H1 (cell line): ENCODE measurements around the gene DHRS12. TPM values are rescaled to one million over a fixed set of nuclear protein-coding genes. Genes with fewer than 3 reads are reported as not detected.

Experiments
- CTCF ChIA-PET: fragments of 300-600 bp; sonication (Branson Sonifier 250); formaldehyde crosslinking; loops from one replicate; lab custom pipeline; 2021; ENCODE audit not compliant: partially characterized antibody; lab: Charles Lee
- POLR2A ChIA-PET: fragments of 300-600 bp; sonication (Branson Sonifier 250); formaldehyde crosslinking; loops from one replicate; lab custom pipeline; 2021; ENCODE audit warnings: inconsistent platforms; ENCODE audit not compliant: partially characterized antibody; lab: Charles Lee
- DNase-seq, 2 experiments: peaks; one replicate each; pipeline versions ENCODE4 v3.0.0 to v3.0.0-alpha.2; 2010 to 2022; ENCODE audit warnings: low spot score in 2 of 2, low read depth in 1 of 2, mixed read lengths in 1 of 2
- FAIRE-seq: peaks from 2 replicates; lab custom pipeline; 2011; peaks lifted over from hg19 to GRCh38; lab: Jason Lieb, UNC
- H2AFZ ChIP-seq: 2 replicates; pipeline ENCODE4 v1.8.1; 2012; ENCODE audit warnings: low read length, inconsistent platforms
- H2AK5ac ChIP-seq: 2 replicates; pipeline ENCODE4 v1.6.1; 2013; ENCODE audit warnings: low read depth, low read length
- H2BK120ac ChIP-seq: replicated peaks from 2 replicates; pipeline ENCODE3; 2013; ENCODE audit warnings: low read depth, low read length, inconsistent platforms
- H2BK12ac ChIP-seq: 2 replicates; pipeline ENCODE4 v1.6.1; 2013; ENCODE audit warnings: low read depth, low read length
- H2BK15ac ChIP-seq: 2 replicates; pipeline ENCODE4 v1.6.1; 2013; ENCODE audit warnings: low read length
- H2BK20ac ChIP-seq: 2 replicates; pipeline ENCODE4 v1.6.1; 2013; ENCODE audit warnings: low read length
- H2BK5ac ChIP-seq: 2 replicates; pipeline ENCODE4 v1.6.1; 2013; ENCODE audit warnings: low read depth, low read length
- H3K14ac ChIP-seq: 2 replicates; pipeline ENCODE4 v1.6.1; 2013; ENCODE audit warnings: inconsistent platforms; ENCODE audit not compliant: insufficient read length
- H3K18ac ChIP-seq: 2 replicates; pipeline ENCODE4 v1.6.1; 2013; ENCODE audit warnings: low read length; ENCODE audit errors: extremely low read depth
- H3K23ac ChIP-seq: 2 replicates; pipeline ENCODE4 v1.6.1; 2013; ENCODE audit warnings: inconsistent platforms; ENCODE audit not compliant: insufficient read length
- H3K23me2 ChIP-seq: 2 replicates; pipeline ENCODE4 v1.6.1; 2013; ENCODE audit warnings: low read depth, low read length
- H3K27ac ChIP-seq: 2 replicates; pipeline ENCODE4 v1.6.1; 2011; ENCODE audit warnings: low read depth, low read length, inconsistent platforms
- H3K27me3 ChIP-seq, 4 experiments: replicated peaks in 1 of 4; 1 replicate in 1 of 4; 2 replicates in 3 of 4; pipeline versions ENCODE4 v1.6.1 to v1.8.1; 2011 to 2013; ENCODE audit warnings: low read length in 3 of 4, mild to moderate bottlenecking in 3 of 4, inconsistent platforms in 2 of 4, mixed read lengths in 2 of 4, moderate library complexity in 1 of 4; ENCODE audit not compliant: control insufficient read depth in 3 of 4, insufficient read depth in 3 of 4; ENCODE audit errors: extremely low read depth in 1 of 4
- H3K36me3 ChIP-seq, 4 experiments: 2 replicates each; pipeline versions ENCODE4 v1.6.1 to v1.8.1; 2011 to 2013; ENCODE audit warnings: mild to moderate bottlenecking in 4 of 4, low read length in 3 of 4, moderate library complexity in 2 of 4, control low read depth in 1 of 4, inconsistent platforms in 1 of 4; ENCODE audit not compliant: insufficient read depth in 4 of 4, control insufficient read depth in 2 of 4
- H3K4ac ChIP-seq: replicated peaks from 2 replicates; pipeline ENCODE3; 2013; ENCODE audit warnings: low read length, low read depth, mixed read lengths, inconsistent platforms; ENCODE audit not compliant: insufficient read length
- H3K4me1 ChIP-seq, 4 experiments: replicated peaks in 1 of 4; 1 replicate in 1 of 4; 2 replicates in 3 of 4; pipeline versions ENCODE4 v1.6.1 to v1.8.1; 2011 to 2013; ENCODE audit warnings: low read length in 3 of 4, inconsistent platforms in 2 of 4, mixed read lengths in 1 of 4; ENCODE audit not compliant: insufficient read depth in 4 of 4, control insufficient read depth in 3 of 4
- H3K4me2 ChIP-seq, 2 experiments: 2 replicates each; pipeline versions ENCODE4 v1.6.1 to v1.8.1; 2011 to 2013; ENCODE audit warnings: low read depth in 2 of 2, low read length in 2 of 2, control low read depth in 1 of 2, inconsistent platforms in 1 of 2, mild to moderate bottlenecking in 1 of 2; ENCODE audit not compliant: insufficient read depth in 1 of 2
- H3K4me3 ChIP-seq, 4 experiments: fragments of 200-600, 300-600 bp in 1 of 4; sonication (generic), shearing (Covaris generic), sonication (Bioruptor Twin) in 1 of 4; 2 replicates each; pipeline versions ENCODE4 v1.5.1 to v1.8.1; 2011 to 2016; ENCODE audit warnings: low read length in 4 of 4, low read depth in 3 of 4, control low read depth in 2 of 4, inconsistent platforms in 2 of 4, mild to moderate bottlenecking in 2 of 4, mixed read lengths in 1 of 4, moderate library complexity in 1 of 4; ENCODE audit not compliant: insufficient read depth in 2 of 4; ENCODE audit errors: extremely low read depth in 1 of 4
- H3K56ac ChIP-seq: replicated peaks from 2 replicates; pipeline ENCODE3; 2013; ENCODE audit warnings: low read depth, mild to moderate bottlenecking, mixed read lengths, low read length, inconsistent platforms; ENCODE audit not compliant: insufficient read length
- H3K79me1 ChIP-seq: 2 replicates; pipeline ENCODE4 v1.6.1; 2013; ENCODE audit warnings: low read depth, low read length, control low read depth
- H3K79me2 ChIP-seq, 2 experiments: 2 replicates each; pipeline versions ENCODE4 v1.6.1 to v1.8.1; 2012 to 2013; ENCODE audit warnings: low read length in 2 of 2, mild to moderate bottlenecking in 2 of 2, inconsistent platforms in 1 of 2; ENCODE audit not compliant: insufficient read depth in 2 of 2, control insufficient read depth in 1 of 2
- H3K9ac ChIP-seq, 4 experiments: replicated peaks in 1 of 4; 1 replicate in 1 of 4; 2 replicates in 3 of 4; pipeline versions ENCODE4 v1.6.1 to v1.8.1; 2011 to 2013; ENCODE audit warnings: low read depth in 3 of 4, low read length in 3 of 4, control low read depth in 2 of 4, mild to moderate bottlenecking in 2 of 4, moderate library complexity in 2 of 4, inconsistent platforms in 1 of 4; ENCODE audit errors: extremely low read depth in 1 of 4
- H3K9me3 ChIP-seq, 2 experiments: 2 replicates each; pipeline versions ENCODE4 v1.6.1 to v1.8.1; 2012 to 2013; ENCODE audit warnings: mild to moderate bottlenecking in 2 of 2, moderate library complexity in 2 of 2, control low read depth in 1 of 2, inconsistent platforms in 1 of 2, low read depth in 1 of 2, low read length in 1 of 2, mixed read lengths in 1 of 2; ENCODE audit not compliant: insufficient read depth in 2 of 2
- H4K20me1 ChIP-seq, 2 experiments: replicated peaks in 1 of 2; 2 replicates each; pipeline versions ENCODE3 to v1.8.1; 2011 to 2013; ENCODE audit warnings: inconsistent platforms in 2 of 2, low read length in 2 of 2, mild to moderate bottlenecking in 1 of 2; ENCODE audit not compliant: insufficient read depth in 2 of 2, control insufficient read depth in 1 of 2
- H4K5ac ChIP-seq: 2 replicates; pipeline ENCODE4 v1.6.1; 2013; ENCODE audit warnings: low read length, low read depth, mixed read lengths, inconsistent platforms; ENCODE audit not compliant: insufficient read length
- H4K8ac ChIP-seq: 2 replicates; pipeline ENCODE4 v1.8.0; 2013; ENCODE audit warnings: mild to moderate bottlenecking, moderate library complexity, low read length, inconsistent platforms; ENCODE audit not compliant: insufficient read depth; ENCODE audit errors: extremely low read depth
- H4K91ac ChIP-seq: replicated peaks from 2 replicates; pipeline ENCODE3; 2013; ENCODE audit warnings: low read length, mixed read lengths, inconsistent platforms; ENCODE audit not compliant: insufficient read length
- ASH2L ChIP-seq: fragments of 200-600, 300-600 bp; sonication (generic); IDR thresholded peaks from one replicate; pipeline ENCODE4 v1.7.1; 2017; ENCODE audit warnings: low read length
- CBX5 ChIP-seq: fragments of 300-800, 300-1000 bp; sonication (generic); IDR thresholded peaks from 2 replicates; pipeline ENCODE4 v1.7.1; 2016; ENCODE audit warnings: antibody characterized with exemption, low read length, low read depth
- CREB1 ChIP-seq: IDR thresholded peaks from 2 replicates; pipeline ENCODE4 v1.6.1; 2012; ENCODE audit warnings: inconsistent platforms
- GTF2F1 ChIP-seq: IDR thresholded peaks from 2 replicates; pipeline ENCODE4 v1.6.1; 2012; ENCODE audit warnings: low read depth, low read length, improper control_type of control experiment, borderline replicate concordance
- JUND ChIP-seq: IDR thresholded peaks from 2 replicates; pipeline ENCODE4 v1.6.1; 2011; ENCODE audit warnings: mild to moderate bottlenecking, improper control_type of control experiment, low read length
- KDM1A ChIP-seq: fragments of 200-600, 300-600 bp; sonication (generic); IDR thresholded peaks from 2 replicates; pipeline ENCODE4 v1.7.1; 2016; ENCODE audit warnings: mild to moderate bottlenecking, low read length, borderline replicate concordance
- KDM4A ChIP-seq: IDR thresholded peaks from one replicate; pipeline ENCODE4 v1.7.1; 2012; ENCODE audit warnings: low read depth, mild to moderate bottlenecking, moderate library complexity, low read length, inconsistent platforms; ENCODE audit not compliant: severe bottlenecking
- NANOG ChIP-seq: IDR thresholded peaks from 2 replicates; pipeline ENCODE4 v1.6.1; 2011; ENCODE audit warnings: low read length, low read depth, mild to moderate bottlenecking, inconsistent platforms; ENCODE audit not compliant: insufficient read depth, poor library complexity, severe bottlenecking
- POLR2A ChIP-seq, 2 experiments: IDR thresholded peaks; 1 replicate in 1 of 2; 2 replicates in 1 of 2; pipeline ENCODE4 v1.6.1; 2011; ENCODE audit warnings: low read depth in 2 of 2, low read length in 2 of 2, mild to moderate bottlenecking in 2 of 2; ENCODE audit errors: control extremely low read depth in 1 of 2
- RAD21 ChIP-seq, 2 experiments: IDR thresholded peaks in 1 of 2; conservative IDR thresholded peaks in 1 of 2; 2 replicates each; pipeline ENCODE4 v1.6.1; 2011; ENCODE audit warnings: low read depth in 2 of 2, low read length in 2 of 2, improper control_type of control experiment in 1 of 2, inconsistent platforms in 1 of 2, mild to moderate bottlenecking in 1 of 2, moderate library complexity in 1 of 2
- SIN3A ChIP-seq, 2 experiments: IDR thresholded peaks in 1 of 2; conservative IDR thresholded peaks in 1 of 2; 2 replicates each; pipeline ENCODE4 v1.6.1; 2011 to 2012; ENCODE audit warnings: low read length in 2 of 2, improper control_type of control experiment in 1 of 2, low read depth in 1 of 2, mild to moderate bottlenecking in 1 of 2
- SP4 ChIP-seq: IDR thresholded peaks from 2 replicates; pipeline ENCODE4 v1.6.1; 2012; ENCODE audit warnings: low read length, inconsistent platforms
- TCF12 ChIP-seq: IDR thresholded peaks from 2 replicates; pipeline ENCODE4 v1.6.1; 2011; ENCODE audit warnings: low read depth, mild to moderate bottlenecking, low read length
- WGBS, 2 experiments: shearing (Covaris generic) in 1 of 2; methylation state at CpG; one replicate each; pipeline versions ENCODE4 v1.1.6 to v1.1.7; 2013 to 2015; ENCODE audit warnings: low lambda C conversion rate in 2 of 2, mixed read lengths in 2 of 2, inconsistent platforms in 1 of 2, low coverage in 1 of 2, missing lambda C conversion rate in 1 of 2; ENCODE audit not compliant: insufficient replicate concordance in 2 of 2, insufficient coverage in 1 of 2, insufficient read length in 1 of 2; ENCODE audit errors: extremely low coverage in 1 of 2, missing lambda C conversion rate in 1 of 2; 5-methylcytosine and 5-hydroxymethylcytosine counted together
- polyA plus RNA-seq, 7 experiments: library from polyadenylated mRNA; depleted of rRNA in 3 of 7; stranded (reverse) in 5 of 7; unstranded in 2 of 7; fragments of >200 nt in 5 of 7; fragments of 200-250 nt in 2 of 7; gene quantifications; 1 replicate in 5 of 7; 2 replicates in 1 of 7; 4 replicates in 1 of 7; pipeline versions ENCODE4 v1.2.1 to v1.2.3, GENCODE V29; 2011 to 2013; ENCODE audit warnings: missing spikeins in 2 of 7, mixed read lengths in 2 of 7
- total RNA-seq: library from RNA; stranded (reverse); fragmentation: NEBNext Ultra II Directional; extraction: Animal tissue kit (Norgen Biotek cat#: 25700); gene quantifications from 2 replicates; pipeline ENCODE4 v1.2.1, GENCODE V29; 2021

The DHRS12 gene
- total and polyA plus RNA-seq, 2 of the 8 experiments (the other 6 are each of a cell fraction or from before 2014, with no cell fraction given), result 8.7 TPM

DNA sequence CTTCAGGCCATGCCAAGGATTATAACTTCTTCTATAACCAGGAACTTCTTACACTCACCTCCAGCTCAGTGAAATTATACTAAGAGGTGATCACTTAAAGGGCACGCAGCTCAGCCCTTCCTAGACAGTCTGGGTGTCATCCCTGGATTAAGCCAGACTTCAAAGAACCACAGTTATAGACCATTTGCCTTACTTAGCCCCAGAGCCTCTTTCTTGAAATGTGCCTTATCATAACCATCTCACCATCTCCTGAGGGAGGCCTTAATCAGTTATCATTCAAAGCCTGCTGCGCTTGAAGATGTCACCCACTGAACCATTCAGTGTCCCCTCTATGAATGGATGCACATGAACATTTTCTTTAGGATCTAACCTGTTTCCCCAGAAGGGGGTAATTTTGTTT is 10.1 kb upstream of the DHRS12 start:
- CTCF ChIA-PET, result interaction anchor here (0.6 to 7.5 kb wide), 23 partner anchors 8 to 632 kb away, joined by 3 to 105 read pairs (median 4); partner anchors contain the start of genes NEK5 and TMEM272
- Histone ChIP-seq H4K91ac (no peak overlapping the region), H4K8ac (no peak overlapping the region), H3K27ac (no peak overlapping the region), H3K9ac (no peak overlapping the region), H4K5ac (no peak overlapping the region), H2BK12ac (no peak overlapping the region), H3K4ac (no peak overlapping the region), H3K4me3 (no peak overlapping the region), H4K20me1 (no peaks in the 10 kb centered on the region), H3K9me3 (no peaks in the 10 kb centered on the region), H3K4me1 (peaks cover 0 to 11% (median 5%) of the 10 kb centered on the region in 4 experiments; a peak in 5 of 7 replicates), H2BK5ac (no peak overlapping the region), H2BK120ac (no peak overlapping the region), H2BK20ac (no peak overlapping the region), H3K23me2 (no peaks in the 10 kb centered on the region), H3K36me3 (no peaks in the 10 kb centered on the region), H3K18ac (no peak overlapping the region), H3K23ac (no peak overlapping the region), H2BK15ac (no peak overlapping the region), H3K79me1 (no peaks in the 10 kb centered on the region), H3K27me3 (peaks cover 0 to 1% (median 0%) of the 10 kb centered on the region in 4 experiments; a peak in 2 of 7 replicates), H3K56ac (no peak overlapping the region), H3K14ac (no peak overlapping the region), H2AFZ (no peak overlapping the region), H3K79me2 (no peaks in the 10 kb centered on the region), H3K4me2 (no peak overlapping the region), H2AK5ac (no peak overlapping the region)
- POLR2A ChIA-PET, result interaction anchor here (0.8 to 1.9 kb wide), 2 partner anchors 8 to 11 kb away, joined by 3 to 5 read pairs; no protein-coding TSS in a partner anchor
- FAIRE-seq (no peak), DNase-seq (no peak)
- 82% methylated on average over 2 of the region's 2 CpGs; no CpG with 5 or more reads in 1 of the 2 experiments for WGBS, 2 experiments
- TF ChIP-seq NANOG (no peak), CREB1 (no peak), TCF12 (no peak), SIN3A (conservative IDR thresholded peaks at IDR 0.05 in 1 of 2, IDR thresholded peaks at IDR 0.05 in 1 of 2; ENCODE audit: low read depth in 1 of 2, low read length in 2 of 2) (no peak), SP4 (no peak), CBX5 (no peak), KDM4A (no peak), ASH2L (no peak), JUND (no peak), POLR2A (IDR thresholded peaks at IDR 0.05; ENCODE audit: control extremely low read depth in 1 of 2, low read depth in 2 of 2, low read length in 2 of 2) (no peak), KDM1A (no peak), RAD21 (IDR thresholded peaks at IDR 0.05 in 1 of 2, conservative IDR thresholded peaks at IDR 0.05 in 1 of 2; ENCODE audit: low read depth in 2 of 2, low read length in 2 of 2) (no peak), GTF2F1 (no peak)
